Activated naive CD4-positive, alpha-beta T cell treated with anti-CD3 and anti-CD28 coated beads, Interleukin-2, amount 50 U/mL, for 16 hours (primary cell): Measurements from ENCODE around the gene KLKB1.
"Not testable (repeated sequence)": the region's sequence is repeated elsewhere in the genome, so short reads cannot be mapped to it uniquely, and the experiment has no call there.

ENCODE experiments used
- DNase-seq: peaks from one replicate; pipeline ENCODE4 v3.0.0-alpha.2; 2020

Gene KLKB1

GRCh38 chr4:186227744-186228513 is 622 bp downstream of the KLKB1 start:
- no peak for DNase-seq

- DNase-seq: no peak
Measured at GRCh38 chr4:186228514-186228894, 1.2 kb downstream of the KLKB1 start.

- DNase-seq: no peak
Measured at GRCh38 chr4:186234367-186234766, 7.1 kb downstream of the KLKB1 start.

GRCh38 chr4:186236126-186236525 is 8.8 kb downstream of the KLKB1 start:
- no peak for DNase-seq

GRCh38 chr4:186240452-186240847 is 13.1 kb downstream of the KLKB1 start:
- DNase-seq: no peak

- no peak for DNase-seq
Measured at GRCh38 chr4:186240848-186241491, 13.7 kb downstream of the KLKB1 start.

- DNase-seq: no peak
Measured at GRCh38 chr4:186241616-186242015, 14.3 kb downstream of the KLKB1 start.

GRCh38 chr4:186242031-186242430 is 14.7 kb downstream of the KLKB1 start:
- DNase-seq: not testable (repeated sequence)

- no peak for DNase-seq
Measured at GRCh38 chr4:186243331-186243730, 16.0 kb downstream of the KLKB1 start.

- no peak for DNase-seq
Measured at GRCh38 chr4:186244835-186245234, 17.5 kb downstream of the KLKB1 start.

GRCh38 chr4:186247062-186247752 is 19.9 kb downstream of the KLKB1 start:
- not testable (repeated sequence) for DNase-seq

GRCh38 chr4:186248643-186249042 is 21.3 kb downstream of the KLKB1 start:
- no peak for DNase-seq

GRCh38 chr4:186249785-186250754 is 22.8 kb downstream of the KLKB1 start:
- no peak for DNase-seq

GRCh38 chr4:186250760-186251159 is 23.5 kb downstream of the KLKB1 start:
- DNase-seq: no peak

GRCh38 chr4:186255122-186255521 is 27.8 kb downstream of the KLKB1 start:
- DNase-seq: no peak

- DNase-seq: no peak
Measured at GRCh38 chr4:186258216-186258811, 31.0 kb downstream of the KLKB1 start.

- no peak for DNase-seq
Measured at GRCh38 chr4:186260117-186260503, 32.8 kb downstream of the KLKB1 start.

GRCh38 chr4:186260504-186261448 is 33.5 kb downstream of the KLKB1 start:
- no peak for DNase-seq

- DNase-seq: no peak
Measured at GRCh38 chr4:186264660-186265059, 37.4 kb downstream of the KLKB1 start.

GRCh38 chr4:186265250-186265649 is 37.9 kb downstream of the KLKB1 start:
- DNase-seq: not testable (repeated sequence)
